KBM-7 (cell line): ENCODE measurements around the gene CDC14A.

Source experiments
- DNase-seq: peaks from one replicate; pipeline ENCODE4 v3.0.0-alpha.2; 2015
- in situ Hi-C: fragments of 300-500 bp; cut with MboI; formaldehyde crosslinking; loops from 2 replicates; pipeline ENCODE4 v1.14.3; 2020; ENCODE audit warnings: low sequenced_read_pairs, low pct_unique_long_range_greater_than_20kb, mixed read lengths

The CDC14A gene

GRCh38 chr1:100510451-100510850 lies 158.1 kb downstream of the CDC14A start:
- DNase-seq = peak; percentile 52
- in situ Hi-C loops = no loop called here

- in situ Hi-C loops = no loop called here
- peak; percentile 93 for DNase-seq
These were observed 158.8 kb downstream of the CDC14A start for GRCh38 chr1:100511058-100511457.

- in situ Hi-C loops = no loop called here
- no peak for DNase-seq
These were observed 159.5 kb downstream of the CDC14A start for GRCh38 chr1:100511773-100512172.

- in situ Hi-C loops = no loop called here
- DNase-seq = no peak
These were observed 160.6 kb downstream of the CDC14A start for GRCh38 chr1:100512803-100513352.

- DNase-seq = no peak
- in situ Hi-C loops = no loop called here
These were observed 164.6 kb downstream of the CDC14A start for GRCh38 chr1:100516857-100517256.

- in situ Hi-C loops = no loop called here
These were observed 165.2 kb downstream of the CDC14A start for GRCh38 chr1:100517515-100517914.

GRCh38 chr1:100518023-100518422 lies 165.7 kb downstream of the CDC14A start:
- no peak for DNase-seq
- in situ Hi-C loops = no loop called here

More at GRCh38 chr1:100517515-100517914, 165.2 kb downstream of the CDC14A start:
- DNase-seq = no peak

- in situ Hi-C loops = no loop called here
- DNase-seq = peak; percentile 90
These were observed 170.8 kb downstream of the CDC14A start for GRCh38 chr1:100523038-100523652.

- DNase-seq = no peak
- in situ Hi-C loops = no loop called here
These were observed 172.0 kb downstream of the CDC14A start for GRCh38 chr1:100524355-100524754.

GRCh38 chr1:100526894-100527293 lies 174.6 kb downstream of the CDC14A start:
- in situ Hi-C loops = no loop called here

GRCh38 chr1:100528871-100529270 lies 176.6 kb downstream of the CDC14A start:
- DNase-seq = no peak
- in situ Hi-C loops = no loop called here

More at GRCh38 chr1:100526894-100527293, 174.6 kb downstream of the CDC14A start:
- DNase-seq = no peak

- in situ Hi-C loops = no loop called here
- DNase-seq = no peak
These were observed 177.8 kb downstream of the CDC14A start for GRCh38 chr1:100530141-100530540.

- in situ Hi-C loops = no loop called here
- DNase-seq = peak; percentile 44
These were observed 178.7 kb downstream of the CDC14A start for GRCh38 chr1:100530880-100531487.

- in situ Hi-C loops = no loop called here
- DNase-seq = no peak
These were observed 180.3 kb downstream of the CDC14A start for GRCh38 chr1:100532645-100533044.

- in situ Hi-C loops = no loop called here
- peak; percentile 70 for DNase-seq
These were observed 183.0 kb downstream of the CDC14A start for GRCh38 chr1:100535264-100535663.

GRCh38 chr1:100536031-100536430 lies 183.7 kb downstream of the CDC14A start:
- no peak for DNase-seq
- in situ Hi-C loops = no loop called here

GRCh38 chr1:100538913-100539835 lies 186.9 kb downstream of the CDC14A start:
- in situ Hi-C loops = no loop called here
- peak; percentile 58 for DNase-seq

GRCh38 chr1:100539836-100540536 lies 187.7 kb downstream of the CDC14A start:
- DNase-seq = no peak
- in situ Hi-C loops = no loop called here

GRCh38 chr1:100542285-100542684 lies 190.0 kb downstream of the CDC14A start:
- DNase-seq = no peak
- in situ Hi-C loops = no loop called here
